ENCODE measurements around the gene ATP6V1B1.

DNA sequence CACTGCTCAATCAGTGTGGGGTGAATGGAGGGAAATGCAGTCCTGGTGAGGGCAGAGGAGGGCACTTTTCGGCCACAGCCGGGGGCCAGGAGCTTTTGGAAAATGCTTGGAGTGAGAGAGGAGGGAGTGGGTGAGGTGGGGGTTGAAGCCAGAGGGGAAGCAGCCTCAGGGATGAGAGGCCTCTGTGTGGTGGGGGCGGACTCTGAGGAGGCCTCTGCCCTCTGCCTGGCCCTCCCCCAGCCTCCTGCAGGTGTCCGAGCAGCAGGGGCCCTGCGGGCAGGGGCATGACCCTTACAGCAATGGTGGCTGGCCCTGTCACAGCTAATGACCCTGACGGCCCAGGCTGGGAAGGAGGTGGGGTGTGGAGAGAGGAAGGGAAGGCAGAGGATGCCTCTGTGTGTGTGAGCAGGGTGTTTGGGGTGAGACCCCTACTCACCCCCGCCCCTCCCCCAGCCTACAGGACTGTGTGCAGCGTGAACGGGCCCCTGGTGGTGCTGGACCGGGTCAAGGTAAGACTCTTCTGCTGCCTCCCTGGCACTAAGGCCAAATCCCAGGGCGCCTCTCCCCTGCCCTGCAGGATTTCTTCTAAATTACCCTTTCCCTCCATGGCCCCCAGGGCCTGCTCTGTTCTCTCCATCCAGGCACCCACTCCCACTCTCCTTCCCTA is 7.6 kb downstream of the ATP6V1B1 start:
- TF ChIP-seq, protein P1, sequence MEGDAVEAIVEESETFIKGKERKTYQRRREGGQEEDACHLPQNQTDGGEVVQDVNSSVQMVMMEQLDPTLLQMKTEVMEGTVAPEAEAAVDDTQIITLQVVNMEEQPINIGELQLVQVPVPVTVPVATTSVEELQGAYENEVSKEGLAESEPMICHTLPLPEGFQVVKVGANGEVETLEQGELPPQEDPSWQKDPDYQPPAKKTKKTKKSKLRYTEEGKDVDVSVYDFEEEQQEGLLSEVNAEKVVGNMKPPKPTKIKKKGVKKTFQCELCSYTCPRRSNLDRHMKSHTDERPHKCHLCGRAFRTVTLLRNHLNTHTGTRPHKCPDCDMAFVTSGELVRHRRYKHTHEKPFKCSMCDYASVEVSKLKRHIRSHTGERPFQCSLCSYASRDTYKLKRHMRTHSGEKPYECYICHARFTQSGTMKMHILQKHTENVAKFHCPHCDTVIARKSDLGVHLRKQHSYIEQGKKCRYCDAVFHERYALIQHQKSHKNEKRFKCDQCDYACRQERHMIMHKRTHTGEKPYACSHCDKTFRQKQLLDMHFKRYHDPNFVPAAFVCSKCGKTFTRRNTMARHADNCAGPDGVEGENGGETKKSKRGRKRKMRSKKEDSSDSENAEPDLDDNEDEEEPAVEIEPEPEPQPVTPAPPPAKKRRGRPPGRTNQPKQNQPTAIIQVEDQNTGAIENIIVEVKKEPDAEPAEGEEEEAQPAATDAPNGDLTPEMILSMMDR (optimal IDR thresholded peaks at IDR 0.05 in 1 of 3, IDR thresholded peaks at IDR 0.05 in 1 of 3, conservative IDR thresholded peaks at IDR 0.05 in 1 of 3; ENCODE audit: extremely low read depth in 1 of 3, insufficient read depth in 2 of 3, low read length in 3 of 3), result no peak
- TF ChIP-seq EZH2 (IDR thresholded peaks at IDR 0.05; ENCODE audit: low read length), result no peak

Data from keratinocyte (primary cell).